ENCODE data around the gene SEMA4A. TPM values are rescaled to one million over a fixed set of nuclear protein-coding genes. Genes with fewer than 3 reads are reported as not detected.

The SEMA4A gene
- polyA plus RNA-seq (2012; ENCODE audit: insufficient read length, low read depth) = not detected

- TF ChIP-seq TAF1 (IDR thresholded peaks at IDR 0.05; ENCODE audit: borderline replicate concordance, insufficient read depth, low read length) (no peak), POLR2AphosphoS5 (IDR thresholded peaks at IDR 0.05; ENCODE audit: low read depth, low read length) (no peak), FOXP2 (optimal IDR thresholded peaks at IDR 0.05; ENCODE audit: borderline replicate concordance, extremely low read depth, extremely low read length, insufficient read depth) (no peak), REST (IDR thresholded peaks at IDR 0.05; ENCODE audit: insufficient read depth in 1 of 2, low read depth in 2 of 2, low read length in 2 of 2) (no peak), SIN3A (IDR thresholded peaks at IDR 0.05; ENCODE audit: borderline replicate concordance, insufficient read depth, low read length) (no peak)
Measured at GRCh38 chr1:156153362-156153761, at the start of gene SEMA4A. SEMA4A (plus strand) TSS chr1:156153585; CDS start chr1:156154579, 994 bp downstream.

DNA sequence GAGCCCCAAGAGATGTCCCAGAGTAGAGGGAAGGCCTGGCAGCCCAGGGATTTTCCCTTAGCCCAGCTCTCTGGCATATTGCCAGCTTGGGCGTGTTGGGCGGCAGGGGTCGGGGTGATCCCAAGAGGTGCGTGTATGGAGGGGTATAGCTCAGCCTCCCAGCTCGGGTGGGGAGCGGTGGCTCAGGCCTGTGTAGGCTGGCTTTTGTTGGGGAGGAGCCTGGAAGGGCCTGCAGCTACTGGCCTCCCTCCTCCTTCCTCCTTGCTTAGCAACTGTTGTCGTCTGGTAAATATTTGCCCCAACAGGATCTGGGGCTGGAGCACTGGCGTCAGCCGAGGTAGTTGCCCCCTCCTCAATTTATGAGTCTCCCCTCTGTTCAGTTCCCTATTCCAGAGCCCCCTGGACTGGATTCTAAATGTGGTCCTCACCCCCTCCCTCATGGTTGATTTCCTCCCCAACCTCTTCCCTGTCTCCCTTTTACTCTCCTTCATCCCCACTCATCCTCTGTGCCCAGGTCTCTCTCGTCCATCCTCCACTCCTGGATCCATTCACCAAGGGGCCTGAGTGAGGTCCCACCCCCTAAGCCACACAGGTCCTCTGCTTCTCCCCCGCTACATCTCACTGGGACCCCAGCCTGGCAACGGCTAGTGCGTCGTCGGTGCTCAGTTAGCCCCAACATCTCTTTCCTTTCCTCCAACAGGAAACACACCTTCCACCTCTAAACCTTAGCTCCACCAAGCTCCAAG, 49.1 kb upstream of the SEMA4A start:
- TF ChIP-seq POLR2AphosphoS5 (IDR thresholded peaks at IDR 0.05; ENCODE audit: low read depth, low read length) = no peak
- no peak for TF ChIP-seq FOXP2 (optimal IDR thresholded peaks at IDR 0.05; ENCODE audit: borderline replicate concordance, extremely low read depth, extremely low read length, insufficient read depth)
- TF ChIP-seq SIN3A (IDR thresholded peaks at IDR 0.05; ENCODE audit: borderline replicate concordance, insufficient read depth, low read length) = no peak
- TF ChIP-seq TAF1 (IDR thresholded peaks at IDR 0.05; ENCODE audit: borderline replicate concordance, insufficient read depth, low read length) = no peak
- no peak for TF ChIP-seq REST (IDR thresholded peaks at IDR 0.05; ENCODE audit: insufficient read depth in 1 of 2, low read depth in 2 of 2, low read length in 2 of 2)

DNA sequence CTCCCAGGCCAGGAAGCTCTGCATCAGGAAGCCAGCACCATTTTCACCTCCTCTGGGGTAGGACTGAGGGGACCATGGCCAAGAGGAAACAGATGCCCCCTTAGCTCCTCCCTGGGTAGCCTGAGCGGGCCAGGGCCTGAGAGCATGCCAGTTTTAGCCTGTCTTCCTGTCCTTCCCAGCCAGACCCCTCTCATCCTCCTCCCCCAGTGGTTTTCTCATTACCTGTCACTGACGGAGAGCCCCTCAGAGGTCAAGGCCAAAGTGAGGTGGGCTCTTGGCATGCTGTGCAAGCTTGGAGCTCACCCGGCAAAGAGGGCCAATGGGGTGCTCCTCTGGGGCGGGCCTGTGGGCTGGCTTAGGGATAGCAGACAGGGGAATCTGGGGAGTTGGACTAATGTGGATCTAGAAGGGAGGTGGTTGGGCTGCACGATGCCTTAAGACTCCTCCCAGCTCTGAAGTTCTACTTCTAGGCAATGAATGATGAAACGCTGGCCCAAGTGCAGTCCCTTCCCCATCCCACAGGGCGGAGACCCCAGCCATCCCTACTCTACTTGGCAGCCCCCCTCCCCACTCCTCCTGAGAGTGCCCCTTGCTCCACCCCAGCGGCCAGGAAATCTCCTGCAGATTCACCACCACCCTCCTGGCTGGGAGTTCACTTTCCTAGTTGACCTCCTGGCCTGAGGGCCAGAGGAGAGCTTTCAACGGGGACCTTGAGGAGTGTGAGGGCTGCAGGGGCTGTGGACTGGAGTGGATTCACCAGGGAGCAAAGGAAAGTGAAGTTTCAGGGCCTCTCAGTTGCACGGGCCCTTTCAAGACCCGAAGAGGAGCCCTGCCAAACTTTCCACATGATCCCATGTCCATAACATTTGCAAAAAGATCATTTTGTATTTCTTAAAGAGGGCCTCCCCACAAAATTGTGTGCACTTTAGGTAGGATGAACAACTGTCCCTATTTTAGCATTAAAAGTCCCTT, 48.2 kb upstream of the SEMA4A start:
- TF ChIP-seq FOXP2 (optimal IDR thresholded peaks at IDR 0.05; ENCODE audit: borderline replicate concordance, extremely low read depth, extremely low read length, insufficient read depth) = no peak
- TF ChIP-seq REST (IDR thresholded peaks at IDR 0.05; ENCODE audit: insufficient read depth in 1 of 2, low read depth in 2 of 2, low read length in 2 of 2) = no peak
- no peak for TF ChIP-seq TAF1 (IDR thresholded peaks at IDR 0.05; ENCODE audit: borderline replicate concordance, insufficient read depth, low read length)
- no peak for TF ChIP-seq SIN3A (IDR thresholded peaks at IDR 0.05; ENCODE audit: borderline replicate concordance, insufficient read depth, low read length)
- TF ChIP-seq POLR2AphosphoS5 (IDR thresholded peaks at IDR 0.05; ENCODE audit: low read depth, low read length) = no peak

DNA sequence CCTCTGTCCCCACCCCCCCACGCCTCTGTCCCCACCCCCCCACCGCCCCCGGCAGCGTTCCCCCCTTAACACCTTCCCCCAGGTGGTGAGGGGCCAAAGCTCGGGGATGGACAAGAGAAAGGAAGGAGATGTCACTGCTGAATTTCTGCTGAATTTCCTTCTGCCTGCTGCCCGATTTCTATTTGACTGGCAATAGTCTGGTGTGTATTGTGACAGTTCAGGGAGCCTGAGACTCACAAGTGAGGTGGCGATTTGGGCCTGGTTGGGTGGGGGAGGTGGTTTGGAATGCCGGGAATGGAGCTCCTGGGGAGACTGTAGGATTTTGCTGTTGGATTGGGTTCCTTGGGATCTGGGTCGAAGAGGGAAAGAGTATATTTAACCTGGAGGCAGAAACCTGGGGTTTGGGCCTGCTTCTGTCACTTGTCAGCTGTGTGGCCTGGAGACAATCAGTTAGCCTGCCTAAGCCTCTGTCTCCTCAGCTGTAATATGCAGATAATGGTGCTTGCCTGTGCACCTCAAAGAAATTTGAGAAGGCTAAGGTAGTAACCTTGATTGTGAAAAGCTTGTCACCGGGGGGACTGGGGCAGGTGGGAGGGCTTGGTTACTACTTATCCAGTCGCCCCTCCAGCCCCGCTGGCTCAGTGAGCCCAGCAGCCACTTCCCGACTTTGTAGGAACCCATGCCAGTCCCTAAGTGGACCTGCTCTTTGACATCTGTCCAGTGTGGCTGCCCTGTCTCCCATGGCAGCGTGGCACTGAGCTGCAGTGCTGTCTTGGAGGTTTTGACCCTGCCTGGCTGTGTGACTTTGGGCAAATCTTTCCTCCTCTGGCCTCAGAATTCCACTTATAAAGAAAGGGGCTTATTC, 46.5 kb upstream of the SEMA4A start:
- TF ChIP-seq FOXP2 (optimal IDR thresholded peaks at IDR 0.05; ENCODE audit: borderline replicate concordance, extremely low read depth, extremely low read length, insufficient read depth) (no peak), SIN3A (IDR thresholded peaks at IDR 0.05; ENCODE audit: borderline replicate concordance, insufficient read depth, low read length) (no peak)

DNA sequence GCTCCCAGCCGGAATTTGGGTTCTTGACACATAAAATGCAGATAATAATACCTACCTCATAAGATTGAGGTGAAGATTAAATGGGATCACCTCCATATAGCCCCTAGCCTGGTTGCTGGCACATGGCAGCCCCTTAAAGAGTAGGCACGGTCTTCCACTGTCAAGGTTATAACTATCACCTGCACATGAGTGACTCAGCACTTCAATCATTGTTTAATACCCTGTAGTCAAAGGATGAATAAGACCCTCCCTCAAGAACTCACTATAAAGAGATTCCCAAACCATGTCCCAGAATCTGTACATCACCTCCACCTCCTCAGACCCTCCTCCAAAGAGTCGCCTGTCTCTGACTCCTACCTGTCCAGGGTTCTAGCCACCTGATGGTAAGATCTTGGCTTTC, 45.3 kb upstream of the SEMA4A start:
- TF ChIP-seq FOXP2 (optimal IDR thresholded peaks at IDR 0.05; ENCODE audit: borderline replicate concordance, extremely low read depth, extremely low read length, insufficient read depth) = no peak

Data from PFSK-1 (cell line).